GM10847 (cell line): ENCODE data around the gene COL23A1.

Experiments used
- POLR2A ChIP-seq: IDR thresholded peaks from 2 replicates; pipeline ENCODE4 v1.6.1; 2011; ENCODE audit not compliant: insufficient read length; ENCODE audit errors: extremely low read depth

The COL23A1 gene

DNA sequence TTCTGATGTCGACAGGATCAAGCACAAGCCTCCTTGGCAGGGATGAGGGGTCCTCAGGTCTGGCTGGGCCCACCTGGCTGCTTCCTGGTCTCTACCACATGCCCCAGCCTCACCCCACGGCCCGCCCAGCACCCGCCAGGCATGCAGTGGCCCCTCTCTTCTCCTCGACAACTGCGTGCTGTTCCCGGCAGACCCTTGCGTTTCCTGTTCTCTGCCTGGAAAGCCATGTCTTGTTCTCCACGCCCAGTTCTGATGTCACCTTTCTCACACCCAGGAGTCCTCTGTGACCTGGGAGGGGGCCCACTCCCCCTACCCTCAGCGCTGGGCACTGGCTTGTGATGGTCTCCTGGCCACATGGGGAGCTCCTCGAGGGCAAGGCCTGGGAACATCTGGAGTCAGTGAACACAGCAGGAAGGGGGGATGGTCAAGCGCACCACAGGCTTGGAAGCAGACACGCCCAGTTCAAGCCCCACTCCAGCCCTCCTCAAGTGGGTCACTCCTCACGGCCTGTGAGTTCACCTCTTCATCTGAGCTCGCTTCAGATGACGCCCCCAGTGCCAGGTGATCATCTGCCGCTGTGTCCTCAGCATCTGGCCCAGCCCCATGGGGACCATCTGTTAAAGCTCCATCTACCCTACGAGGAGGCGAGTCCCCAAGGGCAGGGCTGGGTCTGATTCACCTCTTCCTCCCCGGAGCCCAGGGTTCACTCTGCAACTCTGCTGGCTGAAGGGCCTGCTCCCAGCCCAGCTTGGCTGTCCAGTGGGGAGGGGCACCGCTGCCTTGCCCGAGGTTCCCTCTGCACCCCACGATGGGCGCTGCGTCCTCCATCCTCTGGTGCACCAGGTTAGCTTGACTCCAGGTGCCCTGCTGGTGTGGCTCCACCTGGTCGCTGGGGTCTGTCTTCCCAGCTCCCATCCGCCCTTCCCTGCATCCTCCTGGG is 224.4 kb downstream of the COL23A1 start:
- no peak for TF ChIP-seq POLR2A

DNA sequence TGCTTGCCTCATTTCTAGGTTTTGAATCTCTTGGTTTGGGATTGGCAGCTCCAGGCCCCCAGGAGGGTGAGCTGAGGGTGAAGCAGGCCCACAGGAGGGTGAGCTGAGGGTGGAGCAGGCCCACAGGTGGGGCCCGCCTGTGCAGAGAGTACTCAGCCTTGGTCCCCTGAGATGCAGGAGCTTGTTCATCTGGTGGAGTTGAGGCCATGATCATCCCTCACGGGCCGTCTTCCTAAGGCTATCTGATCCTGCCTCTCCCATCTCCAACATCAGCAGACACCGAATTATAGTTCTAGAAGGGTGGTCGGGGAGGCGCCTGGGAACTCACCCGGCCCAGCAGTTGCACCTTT is 225.9 kb downstream of the COL23A1 start:
- TF ChIP-seq POLR2A, result no peak

DNA sequence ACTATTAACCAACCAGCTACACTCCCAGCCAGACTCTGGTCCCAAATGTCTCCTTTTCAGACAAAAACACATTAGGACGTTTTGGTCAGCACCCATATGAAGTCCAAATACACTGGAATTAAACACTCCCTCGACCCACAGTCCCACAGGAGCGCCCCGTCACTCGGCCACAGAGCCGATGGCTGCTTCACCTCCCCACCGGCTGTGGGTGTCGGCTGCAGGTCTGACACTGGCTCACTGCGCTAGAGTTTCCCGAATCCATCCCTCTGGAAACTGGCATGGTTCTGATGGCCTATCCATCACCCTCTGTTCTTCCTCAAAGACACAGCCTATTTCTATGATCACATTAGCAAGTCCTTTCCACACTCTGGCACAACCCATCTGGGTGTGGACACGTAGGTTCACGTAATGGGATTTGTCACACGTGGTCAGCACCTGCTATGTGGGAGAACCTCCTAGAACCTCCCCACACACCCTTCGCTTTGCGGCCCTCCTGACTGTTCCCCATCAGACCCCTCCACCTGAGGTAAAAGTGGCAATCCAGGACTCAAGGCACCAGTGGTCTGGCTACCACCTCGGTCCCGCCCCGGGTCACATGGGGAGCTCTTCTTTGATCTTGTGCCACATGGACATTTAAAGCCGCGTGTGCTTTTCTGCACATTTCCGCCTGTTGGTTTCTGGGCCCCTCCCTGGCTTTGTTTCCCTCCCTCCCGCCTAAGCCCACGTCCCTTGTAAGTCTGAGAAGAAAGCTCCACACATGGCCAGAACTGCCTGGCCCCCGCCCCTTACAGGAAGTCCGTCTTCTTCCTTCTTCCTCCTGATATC is 226.5 kb downstream of the COL23A1 start:
- TF ChIP-seq POLR2A, result no peak

DNA sequence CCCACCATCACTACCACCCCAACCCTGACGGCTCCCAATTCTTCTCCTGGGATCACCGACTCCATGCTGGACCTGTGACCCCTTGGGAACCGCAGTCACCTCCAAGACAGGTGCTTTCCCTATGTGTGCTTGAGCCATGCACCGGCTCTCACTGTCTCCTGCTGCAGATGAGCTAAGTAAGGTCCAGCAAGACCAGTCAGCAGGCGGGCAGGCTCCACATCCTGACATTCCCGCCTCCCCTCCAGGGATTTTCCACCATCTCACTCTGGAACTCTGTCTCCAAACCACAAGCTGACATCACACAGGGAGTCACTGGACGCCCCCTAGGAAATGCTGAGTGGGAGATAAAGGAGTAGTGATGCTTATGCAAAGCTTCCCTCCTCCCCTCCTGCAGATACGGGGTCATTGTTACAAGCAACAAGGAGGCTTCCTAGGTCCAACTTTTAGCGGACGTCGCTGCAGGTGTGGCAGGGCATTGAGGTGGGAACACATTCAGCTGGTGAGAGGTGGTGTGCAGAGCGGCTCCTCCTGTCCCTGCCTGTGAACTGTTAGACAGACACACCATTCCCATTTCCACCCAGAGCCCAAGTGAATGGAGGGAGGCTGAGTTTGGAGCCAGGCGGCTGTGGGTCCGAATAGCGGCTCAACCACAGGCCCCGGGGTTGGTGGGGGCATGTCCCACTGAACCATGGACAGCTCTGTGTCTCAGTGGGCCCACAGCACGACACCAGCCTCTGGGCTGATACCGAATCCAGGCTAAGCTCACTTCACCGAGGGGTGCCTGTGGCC is 228.3 kb downstream of the COL23A1 start:
- TF ChIP-seq POLR2A, result no peak

DNA sequence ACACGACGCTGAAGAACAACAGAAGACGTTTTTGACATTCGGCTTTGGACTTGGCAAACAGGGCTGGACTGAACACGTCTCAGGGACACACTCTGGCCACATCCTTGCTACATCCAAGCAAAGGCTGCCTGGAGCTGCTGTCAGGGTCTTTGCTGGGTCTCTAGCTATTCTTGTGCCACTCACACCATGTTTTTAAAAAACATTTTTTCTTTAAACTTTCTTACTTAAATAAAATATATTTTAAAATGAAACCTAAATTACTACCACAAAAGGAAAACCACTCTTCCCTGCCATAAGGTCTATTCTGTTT is 229.3 kb downstream of the COL23A1 start:
- TF ChIP-seq POLR2A, result no peak

DNA sequence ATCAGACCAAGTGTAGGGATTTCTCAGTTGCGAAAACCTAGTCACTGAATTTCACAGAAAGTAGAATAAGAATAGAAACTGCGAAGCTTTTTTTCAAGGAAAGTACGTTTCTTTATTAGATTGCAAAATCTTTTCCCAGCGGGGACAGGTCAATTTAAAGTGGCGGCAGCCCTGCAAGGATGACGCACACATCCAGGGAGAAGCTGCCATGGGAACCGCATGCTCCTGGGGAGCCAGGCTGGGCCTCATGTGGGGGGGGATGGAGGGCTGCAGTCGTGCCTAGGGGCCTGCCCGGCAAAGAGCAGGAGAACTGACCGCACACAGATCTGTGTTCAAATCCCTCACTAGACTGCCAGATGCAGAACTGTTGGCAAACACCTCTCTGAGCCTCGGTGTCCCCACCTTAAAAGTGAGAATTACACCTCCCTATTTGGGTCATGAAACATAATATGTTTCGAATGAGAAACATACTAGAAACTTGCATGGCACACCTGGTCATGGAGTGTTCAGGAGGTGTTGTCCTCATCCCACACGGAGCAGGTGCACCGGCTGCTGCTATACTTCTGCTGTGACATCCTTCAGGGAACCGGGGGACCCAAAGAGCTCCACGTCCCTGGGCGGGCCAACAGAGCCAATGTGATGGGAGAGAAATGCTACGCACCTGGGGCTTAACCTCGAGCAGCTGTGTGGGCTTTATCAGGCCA is 229.8 kb downstream of the COL23A1 start:
- no peak for TF ChIP-seq POLR2A

DNA sequence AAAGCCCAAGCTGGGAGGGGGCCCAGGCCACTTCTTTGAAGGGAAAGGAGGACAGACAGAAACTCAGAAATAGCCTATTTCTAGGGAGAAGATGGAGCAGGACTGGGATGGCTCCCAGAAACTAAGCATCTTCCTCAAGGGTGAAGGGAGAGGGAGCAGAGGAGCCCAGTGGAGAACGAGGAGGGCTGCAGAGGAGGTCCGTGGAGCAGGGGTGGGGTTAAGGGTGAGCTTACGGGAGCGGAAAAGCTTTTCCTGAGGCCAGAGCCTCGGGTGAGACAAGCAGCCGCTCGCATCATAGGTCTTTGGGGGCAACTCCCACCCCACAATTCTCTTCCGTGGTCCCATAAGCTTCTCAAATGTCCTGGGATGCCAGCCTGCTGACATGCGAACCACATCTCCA is 230.5 kb downstream of the COL23A1 start:
- TF ChIP-seq POLR2A, result no peak

DNA sequence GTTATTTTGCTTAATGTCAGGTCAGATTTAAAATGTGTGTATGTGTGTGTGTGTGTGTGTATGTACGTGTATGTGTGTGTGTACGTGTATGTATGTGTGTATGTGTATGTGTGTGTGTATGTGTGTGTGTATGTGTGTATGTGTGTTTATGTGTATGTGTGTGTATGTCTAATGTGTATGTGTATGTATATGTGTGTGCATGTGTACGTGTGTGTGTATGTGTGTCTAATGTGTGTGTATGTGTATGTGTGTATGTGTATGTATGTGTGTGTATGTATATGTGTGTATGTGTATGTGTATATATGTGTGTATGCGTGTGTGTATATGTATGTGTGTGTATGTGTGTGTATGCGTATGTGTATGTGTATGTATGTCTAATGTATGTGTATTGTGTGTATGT is 232.5 kb downstream of the COL23A1 start:
- no peak for TF ChIP-seq POLR2A

DNA sequence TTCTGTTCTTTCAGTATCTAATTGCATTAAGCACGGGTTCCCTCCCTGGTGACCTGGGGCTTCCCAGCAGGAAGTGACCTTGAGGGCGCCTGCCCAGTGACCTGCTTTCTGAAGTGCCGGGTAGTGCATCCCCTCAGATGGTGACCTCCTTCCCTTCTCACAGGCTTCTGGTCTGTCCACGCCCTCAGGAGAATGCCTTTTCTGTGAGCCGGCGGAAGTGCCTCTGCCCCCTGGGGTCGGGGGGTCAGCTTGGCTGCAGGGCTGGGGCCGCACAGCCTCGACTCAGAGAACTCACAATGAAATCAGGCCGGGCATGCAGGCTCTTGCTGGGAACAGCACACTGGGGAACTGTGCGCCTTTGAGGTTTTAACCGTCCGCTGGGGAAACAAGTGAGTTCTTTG is 233.1 kb downstream of the COL23A1 start:
- no peak for TF ChIP-seq POLR2A

DNA sequence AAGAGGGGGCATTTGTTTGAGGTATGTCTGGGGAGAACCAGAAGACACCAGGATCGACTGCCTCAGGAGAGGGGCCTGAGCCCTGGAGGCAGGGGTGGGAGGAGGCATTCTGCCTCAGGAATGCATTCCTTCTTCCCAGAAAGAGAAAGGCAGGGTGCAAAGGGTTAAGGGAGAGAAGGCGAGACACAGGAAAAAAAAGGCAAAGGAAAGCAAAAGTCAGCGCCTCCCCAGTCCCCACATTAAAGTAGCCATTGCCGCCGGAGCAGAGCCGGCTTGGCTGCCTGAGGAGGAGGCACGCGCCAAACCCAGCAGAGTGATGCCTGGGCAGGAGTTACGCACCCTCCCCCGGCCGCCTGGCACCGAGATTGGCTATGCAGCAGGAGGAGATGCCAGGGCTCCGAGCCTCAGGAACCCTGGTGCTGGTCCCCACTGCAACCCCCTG is 233.7 kb downstream of the COL23A1 start:
- no peak for TF ChIP-seq POLR2A

DNA sequence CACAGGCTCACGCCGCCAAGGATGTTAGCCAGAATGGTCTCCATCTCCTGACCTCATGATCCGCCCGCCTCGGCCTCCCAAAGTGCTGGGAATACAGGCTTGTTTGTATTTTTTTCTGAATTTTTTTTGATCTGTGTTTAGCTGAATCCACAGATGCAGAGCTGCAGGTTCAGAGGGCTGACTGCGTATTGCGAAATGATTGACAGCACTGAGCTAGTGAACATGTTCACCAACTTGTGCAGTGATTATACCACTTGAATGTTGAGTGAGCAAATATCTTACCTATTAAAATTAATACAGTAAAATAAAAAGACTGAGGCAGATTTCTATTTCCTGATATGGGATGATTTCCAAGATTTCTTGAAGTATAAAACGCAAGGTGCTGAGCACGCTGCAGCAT is 234.5 kb downstream of the COL23A1 start:
- TF ChIP-seq POLR2A, result no peak

DNA sequence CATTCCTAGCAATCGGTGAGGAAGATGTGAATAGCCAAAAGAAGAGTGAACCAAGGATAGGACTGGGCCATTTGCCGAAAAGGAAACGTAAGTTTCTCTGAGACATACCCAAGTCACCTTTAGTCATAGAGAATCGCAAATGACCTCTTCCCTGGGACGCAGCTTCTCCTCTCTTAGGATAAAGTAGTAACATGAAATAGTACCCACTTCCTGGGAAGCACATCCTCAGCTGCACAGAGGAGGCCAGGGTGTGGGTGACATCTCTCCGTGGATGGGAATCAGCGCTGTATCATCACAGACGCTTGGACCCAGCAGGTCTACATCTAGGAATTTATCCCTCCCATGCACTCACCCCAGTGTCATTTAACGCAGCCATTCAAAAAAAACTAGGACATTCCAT is 236.7 kb downstream of the COL23A1 start:
- TF ChIP-seq POLR2A, result no peak

DNA sequence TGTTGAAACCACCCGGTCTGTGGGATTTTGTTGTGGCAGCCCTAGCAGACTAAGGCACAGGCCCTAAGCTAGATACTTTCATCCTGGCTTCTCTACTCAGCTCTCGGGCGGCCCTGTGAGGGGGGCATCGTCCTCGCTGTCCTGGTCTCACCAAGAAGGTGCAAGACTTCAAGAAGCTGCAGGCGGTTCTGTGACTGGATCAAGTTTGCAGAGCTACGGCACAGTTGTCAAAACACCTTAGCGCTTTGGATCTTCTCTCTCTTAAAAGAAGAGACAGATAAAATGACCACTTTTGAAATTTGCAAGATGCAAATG is 238.2 kb downstream of the COL23A1 start:
- TF ChIP-seq POLR2A, result no peak

DNA sequence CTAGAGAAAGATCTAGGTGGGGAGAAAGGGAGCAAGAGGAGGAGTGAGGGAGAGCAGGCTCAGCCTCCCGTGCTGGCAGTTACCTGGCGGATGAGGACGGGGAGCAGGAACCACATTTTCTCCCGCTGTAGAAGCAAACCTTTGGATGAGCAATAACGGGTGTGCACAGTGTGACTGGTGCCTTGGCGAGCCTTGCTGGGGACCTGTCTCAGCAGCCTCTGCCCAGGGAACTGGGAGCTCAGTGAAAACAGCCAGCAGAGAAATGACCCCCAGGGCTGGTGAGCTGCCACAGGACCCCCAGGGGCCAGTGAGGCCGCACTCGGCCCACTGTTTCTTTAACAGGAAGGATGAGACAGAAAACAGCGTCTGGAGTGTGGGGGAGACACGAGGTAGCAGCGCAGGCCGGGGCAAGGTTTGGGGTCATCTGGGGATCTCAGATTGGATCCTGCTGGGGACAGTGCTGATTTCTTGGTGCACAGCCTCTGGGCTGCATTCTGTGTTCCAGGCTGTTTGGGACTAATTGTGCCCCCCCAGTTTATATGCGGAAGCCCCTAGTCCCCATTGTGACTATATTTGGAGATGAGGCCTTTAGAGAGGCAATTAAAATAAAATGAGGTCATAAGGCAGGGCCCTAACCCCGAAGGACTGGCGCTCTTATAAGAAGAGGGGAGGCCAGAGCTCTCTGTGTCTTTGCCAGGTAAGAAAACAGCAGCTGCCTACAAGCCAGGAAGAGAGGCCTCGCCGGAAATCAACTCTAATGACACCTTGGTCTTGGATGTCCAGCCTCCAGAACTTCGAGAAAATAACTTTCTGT is 238.8 kb downstream of the COL23A1 start:
- no peak for TF ChIP-seq POLR2A
